NCI-H526 treated with DMSO at 0.1 percent for 48 hours (cell line): ENCODE data around the gene HES7.
A peak's percentile ranks its signal among the peaks of the same experiment; 100 is the strongest.

Experiments used
- DNase-seq: peaks from one replicate; lab custom pipeline; 2025; lab: John Stamatoyannopoulos, UW

HES7 gene

GRCh38 chr17:8142887-8143580 lies 19.1 kb upstream of the HES7 start:
- no peak for DNase-seq

- no peak for DNase-seq
These were observed 18.4 kb upstream of the HES7 start for GRCh38 chr17:8142158-8142886.

- no peak for DNase-seq
These were observed 17.8 kb upstream of the HES7 start for GRCh38 chr17:8141741-8142140.

GRCh38 chr17:8141045-8141444 lies 17.1 kb upstream of the HES7 start:
- no peak for DNase-seq

- DNase-seq: no peak
These were observed 16.4 kb upstream of the HES7 start for GRCh38 chr17:8140065-8141029.

- peak; percentile 95 for DNase-seq
These were observed 14.9 kb upstream of the HES7 start for GRCh38 chr17:8138672-8139371.

GRCh38 chr17:8138374-8138671 lies 14.4 kb upstream of the HES7 start:
- DNase-seq: no peak

- no peak for DNase-seq
These were observed 13.9 kb upstream of the HES7 start for GRCh38 chr17:8137645-8138373.

GRCh38 chr17:8133941-8134340 lies 10.0 kb upstream of the HES7 start:
- no peak for DNase-seq

GRCh38 chr17:8133399-8133798 lies 9.5 kb upstream of the HES7 start:
- DNase-seq: no peak

GRCh38 chr17:8131844-8132441 lies 8.0 kb upstream of the HES7 start:
- DNase-seq: no peak

- no peak for DNase-seq
These were observed 4.3 kb upstream of the HES7 start for GRCh38 chr17:8128125-8128784.

GRCh38 chr17:8126491-8127066 lies 2.7 kb upstream of the HES7 start:
- peak; percentile 21 for DNase-seq

GRCh38 chr17:8125947-8126490 lies 2.1 kb upstream of the HES7 start:
- DNase-seq: peak; percentile 51

GRCh38 chr17:8125154-8125946 lies 1.4 kb upstream of the HES7 start:
- no peak for DNase-seq

- no peak for DNase-seq
These were observed 646 bp upstream of the HES7 start for GRCh38 chr17:8124350-8125153.

- no peak for DNase-seq
These were observed 797 bp downstream of the HES7 start for GRCh38 chr17:8122924-8123694.
